Islet precursor cell (in vitro differentiated cells): ENCODE results near the gene TUBA4B.
A peak's percentile ranks its signal among the peaks of the same experiment; 100 is the strongest.
"Not testable (repeated sequence)": the region's sequence is repeated elsewhere in the genome, so short reads cannot be mapped to it uniquely, and the experiment has no call there.

ENCODE experiments used
- DNase-seq: peaks from one replicate; pipeline ENCODE4 v3.0.0-alpha.2; 2018

The TUBA4B gene

GRCh38 chr2:219249203-219249980 is 3.7 kb upstream of the TUBA4B start:
- DNase-seq: peak; percentile 61

GRCh38 chr2:219250049-219250781 is 2.8 kb upstream of the TUBA4B start:
- DNase-seq: no peak

- DNase-seq: no peak
Observed at GRCh38 chr2:219251656-219252055, 1.4 kb upstream of the TUBA4B start.

GRCh38 chr2:219252084-219252483 is 959 bp upstream of the TUBA4B start:
- DNase-seq: no peak

- no peak for DNase-seq
Observed at GRCh38 chr2:219252570-219252899, 508 bp upstream of the TUBA4B start.

GRCh38 chr2:219253753-219254589 is 928 bp downstream of the TUBA4B start, which contains the start of gene TUBA4A:
Gene TUBA4A, minus strand, starts transcription at chr2:219253918. Its CDS starts 60 bp downstream, at chr2:219253858.
- DNase-seq: peak; percentile 79

GRCh38 chr2:219254590-219255201 is 1.7 kb downstream of the TUBA4B start:
- no peak for DNase-seq

- DNase-seq: not testable (repeated sequence)
Observed at GRCh38 chr2:219258942-219259341, 5.9 kb downstream of the TUBA4B start.

GRCh38 chr2:219261024-219261855 is 8.2 kb downstream of the TUBA4B start:
- no peak for DNase-seq

GRCh38 chr2:219266232-219266631 is 13.2 kb downstream of the TUBA4B start:
- DNase-seq: no peak

GRCh38 chr2:219266886-219267285 is 13.8 kb downstream of the TUBA4B start:
- no peak for DNase-seq

GRCh38 chr2:219268294-219268693 is 15.3 kb downstream of the TUBA4B start:
- no peak for DNase-seq

GRCh38 chr2:219269362-219270054 is 16.5 kb downstream of the TUBA4B start:
- DNase-seq: no peak

GRCh38 chr2:219270055-219270372 is 17.0 kb downstream of the TUBA4B start:
- DNase-seq: no peak

GRCh38 chr2:219271021-219271420 is 18.0 kb downstream of the TUBA4B start:
- no peak for DNase-seq

GRCh38 chr2:219272356-219272755 is 19.3 kb downstream of the TUBA4B start:
- no peak for DNase-seq

- no peak for DNase-seq
Observed at GRCh38 chr2:219272995-219273394, 20.0 kb downstream of the TUBA4B start.

GRCh38 chr2:219273937-219274336 is 20.9 kb downstream of the TUBA4B start:
- DNase-seq: peak; percentile 95

- peak; percentile 97 for DNase-seq
Observed at GRCh38 chr2:219274361-219274921, 21.4 kb downstream of the TUBA4B start.

GRCh38 chr2:219277703-219278654 is 24.9 kb downstream of the TUBA4B start:
- peak; percentile 96 for DNase-seq
